HG03064 (cell line): ENCODE data around the gene SLC4A11.

ENCODE experiments used
- ATAC-seq: cut with Tn5 transposase; IDR thresholded peaks from one replicate; pipeline ENCODE4 v1.9.1; 2021; ENCODE audit warnings: low read depth; ENCODE audit not compliant: unreplicated experiment

The SLC4A11 gene

GRCh38 chr20:3239026-3239866 is at the start of gene SLC4A11:
Gene SLC4A11 (minus strand): TSS chr20:3239190. CDS start chr20:3239137, 53 bp downstream.
- ATAC-seq, result no peak

GRCh38 chr20:3283222-3283820 is 44.3 kb upstream of the SLC4A11 start:
- ATAC-seq, result no peak

GRCh38 chr20:3282271-3283221 is 43.6 kb upstream of the SLC4A11 start:
- ATAC-seq, result no peak

GRCh38 chr20:3281437-3281836 is 42.4 kb upstream of the SLC4A11 start:
- no peak for ATAC-seq

GRCh38 chr20:3279761-3280160 is 40.8 kb upstream of the SLC4A11 start:
- ATAC-seq, result no peak

GRCh38 chr20:3277686-3278465 is 38.9 kb upstream of the SLC4A11 start:
- no peak for ATAC-seq

- no peak for ATAC-seq
Observed at GRCh38 chr20:3276680-3277015, 37.7 kb upstream of the SLC4A11 start.

- no peak for ATAC-seq
Observed at GRCh38 chr20:3275966-3276679, 37.1 kb upstream of the SLC4A11 start.

GRCh38 chr20:3275064-3275935 is 36.3 kb upstream of the SLC4A11 start:
- no peak for ATAC-seq

- no peak for ATAC-seq
Observed at GRCh38 chr20:3273371-3273770, 34.4 kb upstream of the SLC4A11 start.

GRCh38 chr20:3270051-3270450 is 31.1 kb upstream of the SLC4A11 start:
- no peak for ATAC-seq

GRCh38 chr20:3262566-3262965 is 23.6 kb upstream of the SLC4A11 start:
- ATAC-seq, result no peak

- no peak for ATAC-seq
Observed at GRCh38 chr20:3258429-3258828, 19.4 kb upstream of the SLC4A11 start.

GRCh38 chr20:3255728-3256127 is 16.7 kb upstream of the SLC4A11 start:
- ATAC-seq, result no peak

GRCh38 chr20:3251806-3252205 is 12.8 kb upstream of the SLC4A11 start:
- no peak for ATAC-seq

GRCh38 chr20:3250091-3250504 is 11.1 kb upstream of the SLC4A11 start:
- ATAC-seq, result no peak

- no peak for ATAC-seq
Observed at GRCh38 chr20:3248993-3249347, 10.0 kb upstream of the SLC4A11 start.

- no peak for ATAC-seq
Observed at GRCh38 chr20:3248167-3248992, 9.4 kb upstream of the SLC4A11 start.
